Erythroblast (primary cell): Measurements from ENCODE around the gene MTCH2.

Experiments used
- GATA1 ChIP-seq: IDR thresholded peaks from 2 replicates; pipeline ENCODE4 v1.6.1; 2011; ENCODE audit warnings: low read depth, mild to moderate bottlenecking, control low read depth, low read length, moderate library complexity
- POLR2A ChIP-seq: IDR thresholded peaks from 2 replicates; pipeline ENCODE4 v1.6.1; 2011; ENCODE audit warnings: mild to moderate bottlenecking, low read length

DNA sequence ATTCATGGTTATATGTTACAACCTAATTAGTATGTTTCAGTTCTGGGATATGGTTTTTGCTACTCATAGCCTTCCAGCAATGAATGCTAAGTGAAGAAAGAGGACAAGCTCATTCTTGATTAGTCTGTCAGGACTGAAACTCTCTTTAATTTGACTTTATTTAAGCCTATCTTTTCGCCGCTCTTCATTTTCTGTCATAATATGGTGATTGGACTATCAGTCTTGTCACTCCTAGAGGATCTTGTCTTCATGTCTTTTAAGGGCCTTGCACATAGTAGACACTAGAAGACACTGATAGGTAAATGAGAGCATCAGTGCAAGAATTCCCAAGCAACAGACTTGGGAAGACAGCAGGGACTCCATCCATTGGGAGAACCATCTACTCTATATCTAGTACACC, 18.9 kb upstream of the MTCH2 start:
- no peak for TF ChIP-seq POLR2A
- no peak for TF ChIP-seq GATA1
